GM21360 (cell line): ENCODE results near the gene NUP133.
"Not testable (repeated sequence)": the region's sequence is repeated elsewhere in the genome, so short reads cannot be mapped to it uniquely, and the experiment has no call there.

Experiments used
- ATAC-seq: cut with Tn5 transposase; IDR thresholded peaks from one replicate; pipeline ENCODE4 v1.9.1; 2021; ENCODE audit warnings: mild to moderate bottlenecking, moderate library complexity; ENCODE audit not compliant: unreplicated experiment

Gene NUP133

GRCh38 chr1:229420224-229420623, 87.9 kb downstream of the NUP133 start:
- no peak for ATAC-seq

GRCh38 chr1:229418586-229418985, 89.6 kb downstream of the NUP133 start:
- ATAC-seq: not testable (repeated sequence)

DNA sequence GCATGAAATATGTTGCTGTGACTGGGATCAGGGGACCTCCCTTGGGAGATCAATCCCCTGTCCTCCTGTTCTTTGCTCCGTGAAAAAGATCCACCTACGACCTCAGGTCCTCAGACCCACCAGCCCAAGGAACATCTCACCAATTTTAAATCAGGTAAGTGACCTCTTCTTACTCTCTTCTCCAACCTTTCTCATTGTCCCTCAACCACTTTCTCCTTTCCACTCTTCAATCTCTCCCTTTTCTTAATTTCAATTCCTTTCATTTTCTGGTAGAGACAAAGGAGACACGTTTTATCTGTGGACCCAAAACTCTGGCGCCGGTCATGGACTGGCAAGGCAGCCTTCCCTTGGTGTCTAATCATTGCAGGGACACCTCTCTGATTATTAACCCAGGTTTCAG, 95.3 kb downstream of the NUP133 start:
- ATAC-seq: not testable (repeated sequence)

GRCh38 chr1:229412056-229412455, 96.1 kb downstream of the NUP133 start:
- ATAC-seq: no peak

DNA sequence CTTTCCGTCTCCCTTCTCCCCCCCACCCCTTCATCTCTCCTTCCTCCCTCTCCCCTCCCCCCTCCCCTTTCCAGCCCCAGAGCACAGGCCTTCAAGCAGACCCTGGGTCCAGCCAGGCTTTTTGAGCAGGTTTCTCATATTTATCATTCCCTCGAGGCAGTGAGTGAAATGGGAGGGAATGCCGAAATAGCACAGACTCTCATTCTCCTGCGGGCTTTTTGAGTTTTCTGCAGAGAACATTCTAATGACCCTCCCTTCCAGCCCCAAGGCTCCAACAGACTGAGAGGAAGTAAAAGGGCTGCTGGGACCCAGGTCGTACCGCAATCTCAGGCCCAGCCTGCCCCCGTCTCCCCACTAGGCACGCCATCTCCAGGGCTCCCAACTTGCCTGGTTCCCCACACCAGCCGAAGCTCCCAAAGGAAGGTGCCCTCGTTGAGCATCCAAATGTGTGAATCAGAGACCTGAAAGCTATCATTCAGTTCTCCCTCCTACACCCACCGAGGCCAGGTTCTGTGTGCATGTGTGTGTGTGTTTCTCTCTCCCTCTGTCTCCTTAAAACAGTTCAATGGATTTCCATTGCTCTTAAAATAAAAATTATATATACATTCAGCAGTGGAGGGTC, 96.6 kb downstream of the NUP133 start:
- ATAC-seq: no peak

GRCh38 chr1:229410692-229411433, 97.3 kb downstream of the NUP133 start:
- ATAC-seq: no peak

DNA sequence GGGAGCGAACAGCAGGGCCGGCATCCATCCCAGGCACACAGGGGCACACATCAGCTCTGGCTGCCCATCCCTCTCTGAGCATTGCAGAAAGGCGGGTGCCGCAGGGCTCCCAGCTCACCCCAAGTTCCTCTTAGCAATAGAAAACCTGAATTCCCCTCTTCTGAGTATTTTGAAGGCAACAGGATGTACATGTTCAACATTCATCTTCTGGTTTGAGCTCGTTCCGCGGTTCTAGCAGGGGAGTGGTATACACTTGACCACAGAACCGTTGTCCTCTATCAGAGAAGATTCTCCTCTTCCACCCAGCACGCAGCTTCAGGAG, 97.8 kb downstream of the NUP133 start:
- no peak for ATAC-seq

DNA sequence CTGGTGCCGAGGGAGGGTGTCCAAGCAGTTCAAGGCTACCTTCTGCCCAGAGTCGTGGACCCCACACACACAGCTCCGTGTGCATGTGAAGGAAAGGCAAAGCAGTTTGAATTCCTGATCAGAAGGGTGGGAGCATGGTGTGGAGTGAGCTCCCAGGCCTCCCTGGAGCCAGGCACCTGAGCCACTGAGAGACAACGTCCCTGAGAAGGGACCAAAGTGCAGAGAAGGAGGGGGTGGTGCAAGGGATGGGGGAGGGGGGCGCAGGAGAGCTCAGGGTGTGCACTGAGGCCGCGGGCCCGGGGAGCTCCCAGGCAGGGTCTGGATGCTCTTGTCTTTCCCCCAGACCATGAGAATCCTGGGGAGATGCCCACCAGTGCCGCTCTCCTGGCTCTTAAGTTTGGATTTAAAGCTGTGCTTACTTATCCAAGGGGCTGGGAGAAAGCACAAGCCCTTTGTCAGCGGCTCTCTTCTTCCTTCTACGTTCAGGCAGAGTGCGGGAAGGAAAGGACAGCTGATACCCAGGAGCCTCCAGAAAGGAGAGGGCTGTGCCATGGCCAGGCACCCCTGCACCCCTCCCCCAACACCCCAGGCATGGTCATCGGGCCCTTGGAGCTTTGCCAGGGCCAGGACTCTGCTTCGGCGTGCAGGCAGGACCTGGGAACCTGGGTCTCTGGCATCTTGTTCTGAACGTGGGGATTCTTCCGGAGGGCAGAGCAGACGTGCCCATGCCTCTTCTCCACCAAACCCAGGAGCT, 98.3 kb downstream of the NUP133 start:
- no peak for ATAC-seq

- no peak for ATAC-seq
Observed at GRCh38 chr1:229408458-229409037, 99.6 kb downstream of the NUP133 start.

- ATAC-seq: no peak
Observed at GRCh38 chr1:229407206-229408026, 100.7 kb downstream of the NUP133 start.

DNA sequence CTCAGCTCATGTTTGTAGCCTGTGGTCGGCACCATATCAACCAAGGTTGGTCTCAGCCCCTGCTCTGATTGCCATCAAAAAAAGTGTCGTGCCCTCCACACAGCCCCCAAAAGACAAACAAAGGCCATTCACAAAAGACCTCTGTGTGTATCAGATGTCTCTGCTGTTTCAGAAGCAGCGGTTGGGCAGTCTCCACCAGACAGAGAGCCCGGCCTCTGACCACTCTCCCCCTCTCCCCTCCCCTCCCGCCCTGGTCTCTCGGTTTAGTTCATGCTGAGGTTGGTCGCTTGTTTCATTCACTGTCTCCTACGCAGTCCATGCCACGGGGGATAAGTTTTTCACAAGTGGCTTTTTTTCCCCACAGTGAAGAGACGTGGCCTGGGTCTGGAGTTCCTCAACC, 101.3 kb downstream of the NUP133 start:
- no peak for ATAC-seq

DNA sequence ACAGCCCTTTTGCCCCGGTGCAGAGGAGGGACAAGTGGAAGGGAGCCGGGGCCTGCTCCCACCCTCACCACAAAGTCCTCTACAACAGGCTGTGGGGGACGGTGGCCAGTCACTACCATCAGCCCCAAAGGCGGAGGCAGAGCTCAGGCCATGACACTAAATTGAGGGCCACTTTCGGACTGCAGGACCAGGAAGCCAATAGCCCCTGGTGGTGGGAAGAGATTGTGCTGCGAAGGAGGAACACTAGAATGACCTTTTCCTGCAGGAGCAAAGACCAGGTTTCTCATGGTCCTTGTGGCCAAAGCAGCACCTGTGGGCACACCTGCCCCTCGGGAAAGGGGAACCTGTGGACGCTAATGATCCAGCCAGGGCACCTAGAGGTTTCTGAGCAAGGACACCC, 104.6 kb downstream of the NUP133 start:
- no peak for ATAC-seq

DNA sequence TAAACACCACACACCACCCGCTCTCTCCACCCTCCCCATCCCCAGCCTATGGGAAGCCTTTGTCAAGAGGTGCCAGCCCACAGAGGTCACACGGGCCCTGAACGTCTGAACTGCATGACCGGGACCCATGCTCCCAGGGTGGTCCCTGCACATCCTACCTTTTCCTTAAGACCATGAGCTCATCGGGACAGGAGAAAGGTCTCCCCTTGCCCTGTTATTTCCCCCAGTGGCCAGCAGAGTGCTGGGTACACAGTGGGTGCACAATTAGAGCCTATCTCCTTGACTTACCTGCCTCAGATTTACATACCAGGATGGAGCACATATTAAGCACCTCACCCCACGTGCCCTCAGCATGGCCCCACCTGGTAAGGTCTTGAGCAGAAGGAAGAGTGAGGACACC, 105.1 kb downstream of the NUP133 start:
- ATAC-seq: no peak

DNA sequence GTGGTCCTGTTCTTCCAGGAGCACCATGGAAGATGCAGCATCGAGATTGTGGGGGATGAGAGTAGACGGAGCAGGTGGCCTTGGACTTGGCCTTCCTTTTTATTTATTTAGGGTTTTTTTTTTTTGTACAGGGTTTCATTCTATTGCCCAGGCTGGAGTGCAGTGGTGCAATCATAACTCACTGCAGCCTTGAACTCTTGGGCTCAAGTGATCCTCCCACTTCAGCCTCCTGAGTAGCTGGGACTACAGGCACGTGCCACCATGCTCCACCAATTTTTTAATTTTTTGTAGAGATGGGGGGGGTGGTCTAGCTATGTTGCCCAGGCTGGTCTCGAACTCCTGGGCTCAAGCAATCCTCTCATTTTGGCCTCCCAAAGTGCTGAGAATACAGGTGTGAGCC, 105.8 kb downstream of the NUP133 start:
- ATAC-seq: not testable (repeated sequence)

DNA sequence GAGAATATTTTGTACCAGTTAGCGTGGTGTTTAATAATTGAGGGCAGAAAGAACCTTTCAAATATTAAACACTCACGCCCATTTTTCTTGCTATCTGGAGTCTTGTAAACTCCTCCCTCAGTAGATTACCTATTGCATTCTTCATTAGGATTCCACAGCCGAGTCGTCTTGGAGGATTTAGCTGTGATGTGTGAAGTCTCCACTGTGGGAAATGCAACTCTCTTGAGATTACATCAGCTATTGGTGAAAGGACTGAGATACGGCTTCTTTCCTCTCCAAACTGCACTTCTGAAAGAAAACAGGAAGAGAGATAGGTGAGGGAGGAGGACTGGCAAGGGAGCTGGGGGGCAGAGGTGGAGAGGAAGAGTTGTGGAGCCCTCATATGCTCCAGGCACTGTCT, 110.4 kb downstream of the NUP133 start:
- no peak for ATAC-seq

GRCh38 chr1:229396585-229397206, 111.4 kb downstream of the NUP133 start:
- no peak for ATAC-seq

DNA sequence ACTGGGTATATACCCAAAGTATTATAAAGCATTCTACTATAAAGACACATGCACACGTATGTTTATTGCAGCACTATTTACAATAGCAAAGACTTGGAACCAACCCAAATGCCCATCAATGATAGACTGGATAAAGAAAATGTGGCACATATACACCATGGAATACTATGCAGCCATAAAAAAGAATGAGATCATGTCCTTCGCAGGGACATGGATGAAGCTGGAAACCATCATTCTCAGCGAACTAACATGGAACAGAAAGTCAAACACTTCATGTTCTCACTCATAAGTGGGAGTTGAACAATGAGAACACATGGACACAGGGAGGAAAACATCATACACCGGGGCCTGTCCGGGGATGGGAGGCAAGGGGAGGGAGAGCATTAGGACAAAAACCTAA, 113.6 kb downstream of the NUP133 start:
- ATAC-seq: not testable (repeated sequence)

- ATAC-seq: no peak
Observed at GRCh38 chr1:229392936-229393335, 115.2 kb downstream of the NUP133 start.
